HG03439 (cell line): Measurements from ENCODE around the gene EYA2.
A peak's percentile ranks its signal among the peaks of the same experiment; 100 is the strongest.
"Not testable (repeated sequence)": the region's sequence is repeated elsewhere in the genome, so short reads cannot be mapped to it uniquely, and the experiment has no call there.

Experiments
- ATAC-seq: cut with Tn5 transposase; IDR thresholded peaks from one replicate; pipeline ENCODE4 v1.9.1; 2021; ENCODE audit warnings: mild to moderate bottlenecking, moderate library complexity; ENCODE audit not compliant: unreplicated experiment

The EYA2 gene

DNA sequence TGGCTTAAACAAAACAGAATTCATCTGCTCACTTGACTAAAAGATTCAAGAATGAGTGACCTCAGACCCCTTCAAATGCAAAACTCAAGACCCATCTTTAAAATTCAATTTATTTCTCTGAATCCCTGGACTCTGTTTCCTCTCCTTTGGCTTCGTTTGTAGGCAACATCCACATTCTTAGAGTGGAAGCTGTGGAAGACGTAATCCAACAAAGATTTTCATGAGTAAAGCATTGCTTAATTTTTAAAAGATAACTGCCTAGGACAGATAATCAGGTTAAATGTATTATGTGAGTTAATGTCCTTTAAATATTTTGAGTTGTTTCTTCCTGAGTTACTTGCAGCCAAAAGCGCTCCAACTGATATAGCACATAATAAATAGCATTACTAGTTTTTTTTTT, 297.3 kb downstream of the EYA2 start:
- ATAC-seq, result no peak

DNA sequence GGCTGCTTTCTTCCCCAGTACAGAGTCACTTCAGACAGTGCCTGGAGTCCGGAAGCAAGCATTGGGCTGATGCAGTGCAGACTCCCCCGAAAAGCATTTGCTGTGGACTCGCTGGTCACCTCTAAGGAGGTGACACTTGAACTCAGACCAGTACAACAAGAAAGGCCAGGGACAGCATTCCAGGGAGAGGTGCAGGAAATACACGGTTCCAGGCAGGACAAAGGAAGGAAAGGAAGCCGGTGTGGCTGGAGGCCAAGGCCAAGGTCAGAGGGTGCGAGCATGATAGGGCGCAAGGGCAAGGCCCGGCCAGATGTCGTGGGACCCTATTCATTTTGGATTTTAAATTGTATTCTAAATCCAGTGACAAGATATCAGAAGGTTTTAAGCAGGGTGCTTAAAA, 300.9 kb downstream of the EYA2 start:
- no peak for ATAC-seq

GRCh38 chr20:47196091-47197081, 301.7 kb downstream of the EYA2 start:
- ATAC-seq, result peak; percentile 67

DNA sequence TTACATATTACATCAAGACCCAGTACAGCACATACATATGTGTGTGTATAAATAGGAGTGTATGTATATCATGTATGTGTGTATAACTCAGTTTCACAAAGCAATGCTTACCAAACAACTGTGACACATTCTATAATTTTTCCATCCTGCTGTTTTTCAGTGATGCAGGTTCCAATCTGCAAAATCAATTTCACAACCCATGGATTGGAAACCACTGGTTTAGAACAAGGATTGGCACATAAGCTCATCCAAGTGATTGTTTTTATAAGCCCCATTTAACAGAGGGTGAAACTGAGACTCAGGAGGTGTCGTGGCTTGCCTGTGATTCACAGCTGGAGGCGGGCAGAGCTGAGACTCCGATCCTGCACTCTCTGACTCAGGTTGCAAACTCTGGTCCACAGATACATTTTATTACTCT, 303.6 kb downstream of the EYA2 start:
- ATAC-seq, result no peak

DNA sequence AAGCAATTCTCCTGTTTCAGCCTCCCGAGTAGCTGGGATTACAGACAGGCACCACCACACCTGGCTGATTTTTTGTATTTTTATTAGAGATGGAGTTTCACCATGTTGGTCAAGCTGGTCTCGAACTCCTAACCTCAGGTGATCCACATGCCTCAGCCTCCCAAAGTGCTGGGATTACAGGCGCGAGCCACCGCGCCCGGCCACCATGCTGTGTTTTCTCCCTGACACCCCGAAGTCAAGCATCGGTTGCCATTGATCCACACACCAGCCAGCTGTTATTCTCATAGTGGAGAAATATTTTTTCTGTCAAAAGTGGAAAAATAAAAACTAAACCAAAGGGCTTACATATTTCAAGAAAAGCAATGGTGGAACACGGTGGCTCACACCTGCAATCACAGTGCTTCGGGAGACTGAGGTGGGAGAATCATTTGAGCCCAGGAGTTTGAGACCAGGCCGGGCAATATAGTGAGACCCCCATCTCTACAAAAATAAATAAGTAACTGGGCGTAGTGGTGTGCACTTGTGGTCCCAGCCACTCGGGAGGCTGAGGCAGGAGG, 304.4 kb downstream of the EYA2 start:
- no peak for ATAC-seq

DNA sequence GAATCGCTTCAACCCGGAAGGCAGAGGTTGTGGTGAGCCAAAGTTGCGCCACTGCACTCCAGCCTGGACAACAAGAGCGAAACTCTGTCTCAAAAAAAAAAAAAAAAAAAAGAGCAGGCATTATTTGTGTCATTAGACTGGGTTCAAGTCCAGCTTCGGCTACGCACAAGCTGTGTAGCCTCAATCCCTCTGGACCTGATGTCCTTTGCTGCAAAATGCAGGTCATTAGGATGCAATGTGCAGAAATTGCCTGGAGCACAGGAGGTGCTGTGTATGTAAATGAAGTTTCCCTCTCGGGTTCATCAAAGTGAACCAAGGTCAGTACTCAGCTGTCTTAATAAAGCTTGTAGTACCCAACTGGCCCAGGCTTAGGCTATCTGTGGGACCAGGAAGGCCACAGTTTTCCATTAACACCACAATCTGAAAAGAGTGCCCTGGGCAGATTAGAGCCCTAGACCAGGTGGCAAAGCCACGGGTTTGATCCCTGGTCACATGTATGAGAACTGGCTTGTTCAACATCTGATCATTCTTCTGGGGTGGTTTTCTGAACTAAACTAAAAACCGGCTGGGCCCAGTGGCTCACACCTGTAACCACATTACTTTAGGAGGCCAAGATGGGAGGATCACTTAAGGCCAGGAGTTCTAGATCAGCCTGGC, 306.6 kb downstream of the EYA2 start:
- no peak for ATAC-seq

GRCh38 chr20:47202733-47203667, 308.4 kb downstream of the EYA2 start:
- ATAC-seq, result no peak

DNA sequence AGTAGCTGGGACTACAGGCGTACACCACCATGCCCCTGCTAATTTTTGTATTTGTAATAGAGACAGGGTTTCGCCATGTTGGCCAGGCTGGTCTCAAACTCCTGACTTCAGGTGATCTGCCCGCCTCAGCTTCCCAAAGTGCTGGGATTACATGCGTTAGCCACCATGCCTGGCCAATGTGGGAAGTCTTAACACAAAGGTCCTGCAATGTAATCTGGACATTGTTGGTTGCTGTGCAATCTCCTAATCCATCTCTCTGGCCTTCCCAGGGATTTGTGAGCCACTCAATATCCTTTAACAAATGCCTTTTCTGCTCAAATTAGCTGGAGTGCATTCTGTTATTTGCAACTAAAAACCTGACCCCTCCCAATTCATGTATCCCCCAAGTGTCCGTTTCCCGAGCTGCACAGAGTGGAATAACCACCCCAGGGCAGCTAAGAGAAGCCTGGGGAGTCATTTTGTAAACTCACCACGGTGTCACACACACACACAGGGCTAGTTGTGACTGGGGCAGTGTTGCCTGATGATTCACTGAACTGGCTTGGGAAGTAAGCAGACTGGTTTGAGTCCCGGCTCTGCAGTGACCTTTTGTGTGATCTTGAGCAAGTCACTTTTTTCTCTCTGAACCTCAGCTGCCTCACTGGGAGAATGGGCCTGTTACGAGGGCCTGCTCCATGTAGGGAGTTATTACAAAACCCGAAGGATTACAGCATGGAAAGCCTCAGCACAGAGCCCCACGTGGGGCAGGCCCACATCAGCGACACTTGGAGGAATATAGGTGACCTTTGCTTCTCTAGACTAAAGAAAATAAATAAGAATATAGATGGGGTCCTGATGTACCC, 309.6 kb downstream of the EYA2 start:
- no peak for ATAC-seq

DNA sequence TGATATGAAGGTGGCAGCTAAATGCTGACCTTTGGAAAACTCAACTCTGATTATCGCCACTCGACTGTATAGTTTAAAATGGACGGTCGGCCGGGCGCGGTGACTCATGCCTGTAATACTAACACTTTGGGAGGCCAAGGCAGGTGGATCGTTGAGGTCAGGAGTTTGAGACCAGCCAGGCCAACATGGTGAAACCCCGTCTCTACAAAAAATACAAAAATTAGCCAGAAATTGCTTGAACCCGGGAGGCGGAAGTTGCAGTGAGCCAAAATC, 310.1 kb downstream of the EYA2 start:
- not testable (repeated sequence) for ATAC-seq

DNA sequence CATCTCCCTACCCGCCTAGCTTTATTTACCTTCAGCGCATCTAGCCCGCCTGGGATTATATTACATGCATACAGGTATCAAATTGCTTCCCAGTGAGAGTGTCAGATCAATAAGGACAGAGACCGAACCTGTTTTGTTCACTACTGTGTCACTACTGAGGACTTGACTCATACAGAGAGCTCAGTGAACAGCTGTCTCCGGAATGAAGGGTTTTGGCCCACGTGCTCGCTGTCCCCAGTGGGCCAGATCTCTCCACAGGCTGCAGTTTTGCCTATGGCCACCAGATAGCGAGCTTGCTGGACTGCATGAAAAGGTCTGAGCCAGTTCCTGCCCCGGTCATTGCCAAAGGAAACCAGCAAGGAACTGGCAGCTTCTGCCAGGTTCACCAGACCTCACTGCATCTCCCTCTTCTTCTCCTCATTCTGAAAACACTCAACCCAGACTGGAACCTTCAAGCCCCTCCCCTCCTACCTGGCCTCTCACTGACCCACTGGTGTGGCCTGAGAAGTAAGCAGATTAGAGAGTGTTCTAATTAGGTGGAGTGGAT, 311.0 kb downstream of the EYA2 start:
- no peak for ATAC-seq

- not testable (repeated sequence) for ATAC-seq
Measured at GRCh38 chr20:47206552-47206951, 311.9 kb downstream of the EYA2 start.

GRCh38 chr20:47206962-47207641, 312.5 kb downstream of the EYA2 start:
- no peak for ATAC-seq

- no peak for ATAC-seq
Measured at GRCh38 chr20:47208534-47209174, 314.0 kb downstream of the EYA2 start.

DNA sequence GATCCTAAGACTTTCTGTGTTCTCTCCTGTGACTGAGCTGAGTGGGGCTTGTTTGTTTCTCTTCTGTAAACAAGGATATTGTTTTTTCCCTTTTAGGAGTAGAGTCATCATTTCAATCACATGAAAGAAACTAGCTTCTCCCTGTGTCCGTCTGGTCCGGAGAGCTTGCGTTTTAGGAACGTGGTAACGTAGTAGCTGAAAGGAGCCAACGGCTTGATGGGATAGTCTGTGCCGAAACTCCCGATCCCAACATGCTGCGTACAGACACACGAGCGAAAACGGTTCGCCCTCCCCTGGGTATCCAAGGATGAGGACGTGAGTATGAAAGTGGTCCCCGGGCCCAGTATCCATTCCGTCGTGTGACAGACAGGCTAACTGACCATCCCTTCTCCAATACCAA, 315.3 kb downstream of the EYA2 start:
- no peak for ATAC-seq

GRCh38 chr20:47210470-47210869, 315.8 kb downstream of the EYA2 start:
- ATAC-seq, result no peak

DNA sequence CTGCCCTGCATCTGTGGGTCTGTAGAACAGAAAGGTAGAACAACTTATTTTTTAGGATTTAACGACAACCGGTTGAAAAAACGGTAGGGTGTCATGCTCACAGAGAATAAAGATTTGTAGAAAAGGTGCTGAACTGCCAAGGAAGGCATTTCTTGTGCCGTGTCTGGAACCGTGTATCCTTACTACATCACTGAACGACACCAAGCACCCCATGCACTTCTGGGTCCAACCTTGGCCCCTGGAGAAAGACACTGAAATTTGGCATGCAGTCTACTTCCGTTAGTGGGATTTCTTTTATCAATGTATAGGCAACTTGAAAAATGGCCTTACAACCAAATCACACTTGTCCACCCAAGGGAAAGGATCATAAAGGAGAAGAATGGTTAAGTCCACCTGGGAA, 316.4 kb downstream of the EYA2 start:
- ATAC-seq, result no peak

DNA sequence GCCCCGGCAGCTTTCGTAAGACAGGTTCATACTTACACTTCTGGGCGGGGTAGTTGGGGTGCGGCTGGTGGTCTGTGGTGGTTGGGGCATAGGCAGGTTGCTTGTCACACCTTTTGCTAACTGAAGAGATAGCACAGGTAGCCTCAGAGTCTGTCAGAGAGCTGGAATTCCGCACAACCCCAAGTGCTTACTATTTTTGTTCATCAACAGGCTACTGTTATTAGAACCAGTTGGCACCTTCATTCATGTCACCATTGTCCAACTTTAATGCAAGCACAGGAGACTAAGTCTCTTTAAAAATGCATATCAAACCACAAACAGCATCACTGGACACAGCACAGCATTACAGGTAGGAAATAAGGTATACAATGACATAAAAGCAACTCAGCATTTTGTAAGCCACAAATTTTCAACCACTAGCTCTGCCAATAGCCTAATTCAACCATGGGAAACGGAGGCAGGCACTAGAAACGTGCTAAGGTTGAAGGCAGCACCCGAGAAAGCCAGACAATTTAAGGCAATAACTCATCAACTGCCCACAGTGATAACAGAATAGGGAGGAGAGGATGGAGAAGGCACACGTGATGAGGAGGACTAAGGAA, 318.1 kb downstream of the EYA2 start:
- ATAC-seq, result no peak

GRCh38 chr20:47213966-47214365, 319.3 kb downstream of the EYA2 start:
- no peak for ATAC-seq
